ENCODE measurements around the gene MAP2K7.

DNA sequence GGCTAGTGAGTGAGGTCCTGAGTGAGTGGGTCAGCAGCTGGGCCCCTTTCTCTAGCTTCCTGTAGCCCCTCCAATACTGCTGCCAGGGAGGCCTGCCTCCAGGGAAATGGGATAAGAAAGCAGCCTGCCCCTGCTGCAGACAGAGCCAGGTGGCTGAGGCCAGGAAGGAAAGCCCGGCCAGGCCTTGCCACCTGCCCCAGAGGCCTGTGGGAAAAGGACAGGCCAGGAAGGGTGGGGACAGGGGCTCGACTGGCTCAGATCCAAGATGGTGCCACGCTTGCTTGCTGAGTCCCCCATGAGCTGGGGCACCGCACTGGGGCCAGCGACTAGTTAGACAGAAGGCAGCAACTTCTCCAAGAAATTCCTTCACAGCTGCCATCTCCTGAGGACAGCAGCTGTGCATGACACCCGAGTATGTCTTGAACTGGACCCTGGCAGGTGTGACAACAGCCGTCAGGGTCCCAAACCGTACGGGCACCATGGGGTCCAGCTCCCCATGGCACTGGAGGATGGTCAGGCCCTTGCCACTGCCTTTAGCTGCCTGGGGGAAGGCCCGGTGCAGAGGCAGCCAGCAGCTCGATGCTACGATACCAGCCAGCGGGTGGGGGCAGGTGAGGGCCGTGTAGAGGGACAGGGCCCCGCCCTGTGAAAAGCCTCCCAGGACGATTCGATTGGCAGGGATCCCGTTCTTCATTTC, 24.4 kb upstream of the MAP2K7 start:
- TF ChIP-seq, protein P1, sequence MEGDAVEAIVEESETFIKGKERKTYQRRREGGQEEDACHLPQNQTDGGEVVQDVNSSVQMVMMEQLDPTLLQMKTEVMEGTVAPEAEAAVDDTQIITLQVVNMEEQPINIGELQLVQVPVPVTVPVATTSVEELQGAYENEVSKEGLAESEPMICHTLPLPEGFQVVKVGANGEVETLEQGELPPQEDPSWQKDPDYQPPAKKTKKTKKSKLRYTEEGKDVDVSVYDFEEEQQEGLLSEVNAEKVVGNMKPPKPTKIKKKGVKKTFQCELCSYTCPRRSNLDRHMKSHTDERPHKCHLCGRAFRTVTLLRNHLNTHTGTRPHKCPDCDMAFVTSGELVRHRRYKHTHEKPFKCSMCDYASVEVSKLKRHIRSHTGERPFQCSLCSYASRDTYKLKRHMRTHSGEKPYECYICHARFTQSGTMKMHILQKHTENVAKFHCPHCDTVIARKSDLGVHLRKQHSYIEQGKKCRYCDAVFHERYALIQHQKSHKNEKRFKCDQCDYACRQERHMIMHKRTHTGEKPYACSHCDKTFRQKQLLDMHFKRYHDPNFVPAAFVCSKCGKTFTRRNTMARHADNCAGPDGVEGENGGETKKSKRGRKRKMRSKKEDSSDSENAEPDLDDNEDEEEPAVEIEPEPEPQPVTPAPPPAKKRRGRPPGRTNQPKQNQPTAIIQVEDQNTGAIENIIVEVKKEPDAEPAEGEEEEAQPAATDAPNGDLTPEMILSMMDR (conservative IDR thresholded peaks at IDR 0.05 in 1 of 2, IDR thresholded peaks at IDR 0.05 in 1 of 2; ENCODE audit: low read depth in 1 of 2, low read length in 2 of 2): no peak
- TF ChIP-seq EZH2 (IDR thresholded peaks at IDR 0.05; ENCODE audit: low read length, missing control alignments): no peak

All from fibroblast of lung (primary cell).